NK-92 (cell line): ENCODE measurements around the gene CEP20.
"Not testable (repeated sequence)": the region's sequence is repeated elsewhere in the genome, so short reads cannot be mapped to it uniquely, and the experiment has no call there.

ENCODE experiments used
- DNase-seq: peaks from one replicate; lab custom pipeline; 2025; ENCODE audit not compliant: unreplicated experiment; lab: John Stamatoyannopoulos, UW

The CEP20 gene

GRCh38 chr16:15888072-15888976, at the start of gene CEP20:
CEP20 (minus strand) TSS chr16:15888603; CDS start chr16:15888585, 18 bp downstream.
- peak; percentile 99 for DNase-seq

- not testable (repeated sequence) for DNase-seq
Measured at GRCh38 chr16:15936809-15937208, 48.4 kb upstream of the CEP20 start.

GRCh38 chr16:15934991-15935390, 46.6 kb upstream of the CEP20 start:
- DNase-seq, result no peak

- no peak for DNase-seq
Measured at GRCh38 chr16:15933781-15934180, 45.4 kb upstream of the CEP20 start.

- no peak for DNase-seq
Measured at GRCh38 chr16:15932939-15933338, 44.5 kb upstream of the CEP20 start.

GRCh38 chr16:15928261-15929104, 40.1 kb upstream of the CEP20 start:
- DNase-seq, result no peak

- no peak for DNase-seq
Measured at GRCh38 chr16:15925631-15926030, 37.2 kb upstream of the CEP20 start.

- DNase-seq, result no peak
Measured at GRCh38 chr16:15924996-15925395, 36.6 kb upstream of the CEP20 start.

- DNase-seq, result no peak
Measured at GRCh38 chr16:15919331-15919730, 30.9 kb upstream of the CEP20 start.

- DNase-seq, result not testable (repeated sequence)
Measured at GRCh38 chr16:15918314-15918713, 29.9 kb upstream of the CEP20 start.

- DNase-seq, result no peak
Measured at GRCh38 chr16:15916323-15916722, 27.9 kb upstream of the CEP20 start.

- DNase-seq, result no peak
Measured at GRCh38 chr16:15915555-15916081, 27.2 kb upstream of the CEP20 start.

- DNase-seq, result no peak
Measured at GRCh38 chr16:15913046-15913698, 24.8 kb upstream of the CEP20 start.

- no peak for DNase-seq
Measured at GRCh38 chr16:15911198-15911597, 22.8 kb upstream of the CEP20 start.

- DNase-seq, result no peak
Measured at GRCh38 chr16:15907863-15908478, 19.6 kb upstream of the CEP20 start.

- DNase-seq, result no peak
Measured at GRCh38 chr16:15906439-15906838, 18.0 kb upstream of the CEP20 start.

- DNase-seq, result no peak
Measured at GRCh38 chr16:15903960-15904359, 15.6 kb upstream of the CEP20 start.

- DNase-seq, result no peak
Measured at GRCh38 chr16:15900901-15901500, 12.6 kb upstream of the CEP20 start.

GRCh38 chr16:15900357-15900756, 12.0 kb upstream of the CEP20 start:
- no peak for DNase-seq

- no peak for DNase-seq
Measured at GRCh38 chr16:15899538-15900100, 11.2 kb upstream of the CEP20 start.
